Stimulated activated CD8-positive, alpha-beta memory T cell treated with anti-CD3 and anti-CD28 coated beads, Interleukin-4, amount 100 ng/mL, for 48 hours (primary cell): ENCODE results near the gene INHA.

ENCODE experiments used
- DNase-seq: peaks from one replicate; pipeline ENCODE4 v3.0.0-alpha.2; 2020

Gene INHA

GRCh38 chr2:219559156-219559915, 12.8 kb upstream of the INHA start:
- no peak for DNase-seq

- peak; percentile 37 for DNase-seq
These were observed 11.8 kb upstream of the INHA start for GRCh38 chr2:219560037-219560892.

GRCh38 chr2:219560893-219561178, 11.3 kb upstream of the INHA start:
- DNase-seq = no peak

- no peak for DNase-seq
These were observed 10.7 kb upstream of the INHA start for GRCh38 chr2:219561179-219562048.

- no peak for DNase-seq
These were observed 9.8 kb upstream of the INHA start for GRCh38 chr2:219562049-219563020.

GRCh38 chr2:219563271-219563928, 8.7 kb upstream of the INHA start:
- no peak for DNase-seq

GRCh38 chr2:219565130-219566080, 6.7 kb upstream of the INHA start:
- DNase-seq = no peak

- DNase-seq = no peak
These were observed 5.5 kb upstream of the INHA start for GRCh38 chr2:219566640-219567039.

- DNase-seq = no peak
These were observed 5.0 kb upstream of the INHA start for GRCh38 chr2:219567131-219567530.

GRCh38 chr2:219567791-219568361, 4.2 kb upstream of the INHA start:
- no peak for DNase-seq

GRCh38 chr2:219569041-219569440, 3.1 kb upstream of the INHA start:
- DNase-seq = no peak

GRCh38 chr2:219569635-219570034, 2.5 kb upstream of the INHA start:
- DNase-seq = no peak

GRCh38 chr2:219570194-219570923, 1.8 kb upstream of the INHA start:
- DNase-seq = no peak

- DNase-seq = no peak
These were observed 1.2 kb upstream of the INHA start for GRCh38 chr2:219570924-219571310.

- DNase-seq = peak; percentile 41
These were observed 536 bp upstream of the INHA start, which contains the start of gene OBSL1 for GRCh38 chr2:219571311-219572236. Gene OBSL1, minus strand, starts transcription at chr2:219571539. Its CDS starts 307 bp downstream, at chr2:219571232.

GRCh38 chr2:219573166-219573565, 1.1 kb downstream of the INHA start:
- no peak for DNase-seq

- no peak for DNase-seq
These were observed 2.6 kb downstream of the INHA start for GRCh38 chr2:219574484-219575311.
